ENCODE measurements around the gene VPS18. TPM values are rescaled to one million over a fixed set of nuclear protein-coding genes. Genes with fewer than 3 reads are reported as not detected.

The VPS18 gene
- total RNA-seq, 1 donor from 2014 or later: 28.9 TPM

GRCh38 chr15:40918799-40919392 lies 24.6 kb downstream of the VPS18 start:
- Mint-ChIP-seq H3K36me3 (ENCODE audit: insufficient read depth) (no peaks in the 10 kb centered on the region), H3K9me3 (ENCODE audit: low read depth) (no peaks in the 10 kb centered on the region), H3K27me3 (peaks cover 42% of the 10 kb centered on the region), H3K4me1 (ENCODE audit: low read depth) (peaks cover 13% of the 10 kb centered on the region), H3K27ac (peak overlapping the region; percentile 62), H3K4me3 (ENCODE audit: low read depth) (no peak overlapping the region)
- TF ChIP-seq CTCF (IDR thresholded peaks at IDR 0.05; ENCODE audit: unreplicated experiment): no peak
- DNase-seq (ENCODE audit: low spot score, unreplicated experiment): no peak

- Mint-ChIP-seq H3K4me1 (ENCODE audit: low read depth) (peaks cover 20% of the 10 kb centered on the region), H3K27me3 (peaks cover 57% of the 10 kb centered on the region), H3K36me3 (ENCODE audit: insufficient read depth) (no peaks in the 10 kb centered on the region), H3K4me3 (ENCODE audit: low read depth) (no peak overlapping the region), H3K27ac (no peak overlapping the region), H3K9me3 (ENCODE audit: low read depth) (no peaks in the 10 kb centered on the region)
- TF ChIP-seq CTCF (IDR thresholded peaks at IDR 0.05; ENCODE audit: unreplicated experiment): no peak
- DNase-seq (ENCODE audit: low spot score, unreplicated experiment): no peak
Observed at GRCh38 chr15:40921949-40922607, 27.8 kb downstream of the VPS18 start.

GRCh38 chr15:40922608-40923005 lies 28.4 kb downstream of the VPS18 start:
- Mint-ChIP-seq H3K27me3 (peaks cover 61% of the 10 kb centered on the region), H3K27ac (no peak overlapping the region), H3K4me1 (ENCODE audit: low read depth) (peaks cover 23% of the 10 kb centered on the region), H3K4me3 (ENCODE audit: low read depth) (no peak overlapping the region), H3K36me3 (ENCODE audit: insufficient read depth) (no peaks in the 10 kb centered on the region), H3K9me3 (ENCODE audit: low read depth) (no peaks in the 10 kb centered on the region)
- no peak for DNase-seq (ENCODE audit: low spot score, unreplicated experiment)
- no peak for TF ChIP-seq CTCF (IDR thresholded peaks at IDR 0.05; ENCODE audit: unreplicated experiment)

- no peak for TF ChIP-seq CTCF (IDR thresholded peaks at IDR 0.05; ENCODE audit: unreplicated experiment)
- Mint-ChIP-seq H3K27me3 (peaks cover 60% of the 10 kb centered on the region), H3K4me3 (ENCODE audit: low read depth) (no peak overlapping the region), H3K4me1 (ENCODE audit: low read depth) (peaks cover 23% of the 10 kb centered on the region), H3K9me3 (ENCODE audit: low read depth) (no peaks in the 10 kb centered on the region), H3K36me3 (ENCODE audit: insufficient read depth) (no peaks in the 10 kb centered on the region), H3K27ac (no peak overlapping the region)
- DNase-seq (ENCODE audit: low spot score, unreplicated experiment): no peak
Observed at GRCh38 chr15:40923551-40923950, 29.3 kb downstream of the VPS18 start.

GRCh38 chr15:40925495-40925862 lies 31.2 kb downstream of the VPS18 start:
- Mint-ChIP-seq H3K9me3 (ENCODE audit: low read depth) (no peaks in the 10 kb centered on the region), H3K27ac (no peak overlapping the region), H3K4me1 (ENCODE audit: low read depth) (peaks cover 29% of the 10 kb centered on the region), H3K36me3 (ENCODE audit: insufficient read depth) (no peaks in the 10 kb centered on the region), H3K4me3 (ENCODE audit: low read depth) (no peak overlapping the region), H3K27me3 (peaks cover 69% of the 10 kb centered on the region)
- no peak for DNase-seq (ENCODE audit: low spot score, unreplicated experiment)
- TF ChIP-seq CTCF (IDR thresholded peaks at IDR 0.05; ENCODE audit: unreplicated experiment): no peak
